SIG-M5 (cell line): Measurements from ENCODE around the gene OR4K13.

Experiments
- DNase-seq: peaks from one replicate; lab custom pipeline; 2025; lab: John Stamatoyannopoulos, UW

OR4K13 gene, protein sequence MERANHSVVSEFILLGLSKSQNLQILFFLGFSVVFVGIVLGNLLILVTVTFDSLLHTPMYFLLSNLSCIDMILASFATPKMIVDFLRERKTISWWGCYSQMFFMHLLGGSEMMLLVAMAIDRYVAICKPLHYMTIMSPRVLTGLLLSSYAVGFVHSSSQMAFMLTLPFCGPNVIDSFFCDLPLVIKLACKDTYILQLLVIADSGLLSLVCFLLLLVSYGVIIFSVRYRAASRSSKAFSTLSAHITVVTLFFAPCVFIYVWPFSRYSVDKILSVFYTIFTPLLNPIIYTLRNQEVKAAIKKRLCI

DNA sequence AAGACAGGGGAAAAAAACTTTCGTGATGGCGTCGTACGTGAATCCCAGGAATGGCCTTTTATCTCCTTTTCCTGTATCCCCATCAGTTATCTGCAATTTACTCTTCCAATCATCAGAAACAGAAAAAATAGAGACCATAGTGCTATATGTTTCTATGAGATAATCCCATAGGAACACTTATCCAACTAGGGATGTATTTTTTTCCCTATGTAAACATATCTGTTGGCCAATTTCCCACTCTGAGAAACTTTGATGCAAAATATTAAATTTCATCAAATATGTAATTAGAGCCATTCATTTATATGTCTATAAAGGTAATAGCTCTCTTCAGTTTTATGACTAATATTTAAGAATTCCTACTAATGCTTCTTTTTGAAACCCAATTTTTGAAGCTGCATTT lies at the start of gene OR4K13:
TSS of gene OR4K13 (minus strand) at position 101 of the 400 bp plus-strand sequence. CDS start 1,280 bp downstream, outside the sequence.
- no peak for DNase-seq

DNA sequence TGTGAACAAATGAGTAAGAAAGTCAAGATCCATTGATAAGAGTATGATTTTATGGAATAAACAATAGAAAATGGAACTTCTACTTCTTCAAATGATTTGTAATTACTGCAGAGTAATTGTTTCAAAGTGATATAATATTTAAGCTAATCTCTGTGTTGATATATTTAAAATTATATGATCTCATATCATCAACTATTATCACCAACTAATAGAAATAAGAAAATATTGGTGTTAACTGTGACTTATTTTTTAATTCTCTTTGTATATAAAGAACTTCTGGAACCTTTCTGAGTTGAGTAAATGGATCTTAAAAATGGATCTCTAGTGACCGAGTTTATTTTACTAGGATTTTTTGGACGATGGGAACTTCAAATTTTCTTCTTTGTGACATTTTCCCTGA lies 23.9 kb upstream of the OR4K13 start, which contains the start of gene OR4L1:
TSS of gene OR4L1 (plus strand) at position 301 of the 400 bp plus-strand sequence. CDS start at position 301, 0 bp downstream.
- no peak for DNase-seq

DNA sequence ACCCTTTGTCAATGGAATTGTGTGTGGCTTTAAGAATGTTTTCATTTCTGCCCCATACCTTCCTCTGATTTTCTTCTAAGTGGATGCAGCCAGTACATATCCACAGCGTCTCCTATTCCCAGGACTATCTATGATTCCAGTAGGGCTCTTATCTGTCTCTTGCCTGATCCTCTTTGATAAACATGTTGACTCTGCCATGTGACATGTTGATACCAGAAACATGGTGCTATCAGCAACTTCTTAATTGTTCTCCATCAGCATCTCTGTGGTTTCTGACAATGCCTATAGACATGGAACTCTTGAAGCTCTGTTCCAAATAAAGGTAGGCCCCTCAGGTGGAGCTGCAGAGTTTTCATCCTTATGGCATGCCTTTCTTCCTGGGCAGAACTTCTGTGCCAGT lies 12.4 kb upstream of the OR4K13 start:
- DNase-seq = no peak

DNA sequence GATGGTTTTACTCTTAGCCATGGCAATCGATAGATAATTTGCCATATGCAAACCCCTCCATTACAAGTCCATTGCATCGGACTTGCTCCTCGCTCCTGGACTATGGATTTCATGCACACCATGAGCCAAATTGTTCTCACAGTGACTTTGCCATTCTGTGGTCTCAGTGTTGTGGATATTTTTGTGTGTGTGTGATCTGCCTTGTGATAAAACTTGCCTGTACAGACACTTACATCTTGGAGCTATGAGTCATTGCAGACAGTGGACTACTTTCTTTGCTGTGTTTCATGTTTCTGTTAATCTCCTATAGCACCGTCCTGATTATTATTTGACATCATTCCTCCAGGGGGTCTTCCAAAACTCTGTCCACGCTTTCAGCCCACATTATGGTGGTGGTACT lies 8.4 kb upstream of the OR4K13 start:
- no peak for DNase-seq

DNA sequence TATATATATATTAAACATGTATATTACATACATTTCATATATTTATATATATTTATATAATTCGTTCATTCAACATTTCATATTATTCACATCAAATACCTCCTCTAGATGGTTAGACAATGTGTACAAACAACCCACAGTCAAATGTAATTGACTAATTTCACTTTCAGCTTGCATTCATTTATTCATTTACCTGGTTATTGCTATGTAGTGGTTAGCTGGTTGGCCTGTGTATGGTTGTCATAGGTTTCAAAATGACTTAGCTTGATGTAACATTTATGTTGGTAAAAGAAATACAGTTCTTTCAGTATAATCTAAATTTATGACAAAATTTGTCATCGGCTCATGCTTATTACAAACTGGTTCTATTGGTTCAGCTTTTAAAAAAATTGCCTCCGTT lies 389 bp downstream of the OR4K13 start:
- DNase-seq = no peak

DNA sequence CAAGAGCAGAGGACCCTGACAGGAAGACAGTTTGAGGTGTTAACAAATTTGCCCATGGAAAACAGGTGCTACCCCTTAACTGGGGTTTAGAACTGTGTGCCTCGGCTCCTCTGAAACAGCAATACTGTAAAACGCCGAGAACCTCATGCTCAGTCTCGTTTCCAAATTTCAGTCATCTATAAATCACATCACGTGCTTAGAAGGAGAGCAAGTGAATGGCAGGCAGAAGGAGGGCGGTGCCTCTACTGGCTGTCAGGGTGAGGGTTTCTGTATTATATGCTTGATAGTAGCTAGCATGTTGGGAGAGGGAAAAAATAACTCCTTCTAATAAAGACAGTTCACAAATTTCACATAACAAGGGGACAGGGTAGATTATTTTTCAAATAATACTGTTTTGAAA lies 4.8 kb downstream of the OR4K13 start:
- DNase-seq = no peak

DNA sequence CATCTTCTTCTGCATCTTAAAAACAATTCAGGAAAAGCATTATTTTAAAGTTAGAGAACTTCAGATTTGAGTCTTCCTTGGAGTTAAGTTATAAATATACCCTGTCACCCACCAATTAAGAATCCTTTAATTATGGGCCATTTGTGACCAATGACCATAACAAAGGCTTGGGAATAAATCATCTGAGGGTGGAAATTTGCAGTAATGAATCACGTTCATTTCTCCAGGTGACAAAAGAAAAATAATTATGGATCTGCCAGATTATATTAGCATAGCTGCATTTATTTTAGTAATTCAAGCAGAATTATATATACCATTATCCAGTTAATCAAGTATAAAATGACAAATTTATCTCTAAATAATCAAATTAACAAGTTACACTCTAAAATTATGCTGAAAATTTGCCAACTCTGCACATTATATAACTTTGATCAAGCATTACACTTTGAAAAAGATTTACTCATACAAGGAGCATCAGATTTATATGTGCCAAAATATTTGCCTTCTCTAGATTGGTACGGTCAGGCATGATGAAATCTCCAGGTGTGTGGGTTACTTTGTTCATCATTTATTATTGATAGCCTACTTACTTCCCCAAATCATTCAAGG lies 16.5 kb downstream of the OR4K13 start, which contains the start of gene OR4K14:
TSS of gene OR4K14 (minus strand) at position 51 of the 609 bp plus-strand sequence. CDS start 4,114 bp downstream, outside the sequence.
- no peak for DNase-seq

DNA sequence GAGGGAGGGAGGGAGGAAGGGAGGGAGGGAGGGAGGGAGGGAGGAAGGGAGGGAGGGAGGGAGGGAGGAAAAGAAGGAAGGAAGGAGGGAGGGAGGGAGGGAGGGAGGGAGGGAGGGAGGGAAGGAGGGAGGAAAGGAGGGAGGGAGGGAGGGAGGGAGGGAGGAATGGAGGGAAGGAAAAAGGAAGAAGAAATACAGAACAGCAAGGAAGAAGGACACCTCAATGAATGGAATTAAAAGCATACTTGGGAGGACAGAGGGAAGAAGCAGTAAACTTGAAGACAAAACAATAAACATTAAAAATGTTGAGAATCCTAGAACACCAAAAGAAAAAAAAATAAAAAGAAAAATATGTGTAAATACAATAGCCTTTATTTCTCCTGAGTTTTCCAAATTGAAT lies 27.7 kb downstream of the OR4K13 start:
- DNase-seq = no peak

DNA sequence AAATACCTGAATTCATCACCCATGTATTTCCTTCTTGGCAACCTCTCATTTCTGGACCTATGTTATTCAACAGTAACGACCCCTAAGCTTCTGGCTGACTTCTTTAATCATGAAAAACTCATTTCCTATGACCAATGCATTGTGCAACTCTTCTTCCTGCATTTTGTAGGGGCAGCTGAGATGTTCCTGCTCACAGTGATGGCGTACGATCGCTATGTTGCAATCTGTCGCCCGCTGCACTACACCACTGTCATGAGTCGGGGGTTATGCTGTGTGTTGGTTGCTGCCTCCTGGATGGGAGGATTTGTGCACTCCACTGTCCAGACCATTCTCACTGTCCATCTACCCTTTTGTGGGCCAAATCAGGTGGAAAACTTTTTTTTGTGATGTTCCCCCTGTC lies 33.5 kb downstream of the OR4K13 start:
- no peak for DNase-seq

DNA sequence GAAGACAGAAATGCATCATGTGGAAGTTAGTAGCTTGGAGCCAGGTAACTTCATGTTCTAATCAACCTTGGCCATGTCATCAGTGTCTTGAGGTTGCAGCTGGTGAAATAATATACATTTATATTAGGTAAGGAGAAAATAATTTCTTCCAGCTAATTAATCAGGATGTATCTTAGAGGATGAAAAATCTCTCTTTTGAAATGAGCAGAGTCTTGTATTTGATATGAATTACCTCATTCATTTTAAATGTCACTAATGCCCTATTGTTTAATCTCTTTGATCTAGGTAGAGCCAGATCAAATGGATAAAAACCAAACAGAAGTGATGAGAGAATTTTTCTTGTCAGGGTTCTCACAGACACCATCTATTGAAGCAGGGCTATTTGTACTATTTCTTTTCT lies 34.0 kb downstream of the OR4K13 start, which contains the start of gene OR4Q2:
TSS of gene OR4Q2 (plus strand) at position 301 of the 400 bp plus-strand sequence.
- DNase-seq = no peak

DNA sequence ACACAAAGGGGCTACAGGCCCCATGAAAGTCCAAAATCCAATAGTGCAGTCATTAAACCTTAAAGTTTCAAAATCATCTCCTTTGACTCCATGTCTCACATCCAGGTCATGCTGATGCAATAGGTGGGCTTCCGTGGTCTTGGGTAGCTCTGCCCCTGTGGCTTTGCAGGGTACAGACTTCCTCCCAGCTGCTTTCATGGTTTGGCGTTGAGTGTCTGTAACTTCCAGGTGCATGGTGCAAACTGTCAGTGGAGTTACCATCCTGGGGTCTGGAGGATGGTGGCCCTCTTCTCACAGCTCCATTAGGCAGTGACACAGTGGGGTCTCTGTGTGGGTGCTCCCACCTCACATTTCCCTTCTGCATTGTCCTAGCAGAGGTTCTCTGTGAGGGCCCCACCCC lies 42.4 kb downstream of the OR4K13 start:
- DNase-seq = no peak
